HG02884 (cell line): ENCODE data around the gene SHISA5.

Experiments
- ATAC-seq: cut with Tn5 transposase; IDR thresholded peaks from one replicate; pipeline ENCODE4 v1.9.1; 2021; ENCODE audit warnings: mild to moderate bottlenecking, moderate library complexity; ENCODE audit not compliant: unreplicated experiment

Gene SHISA5

GRCh38 chr3:48419149-48419548 is 84.8 kb downstream of the SHISA5 start:
- no peak for ATAC-seq

DNA sequence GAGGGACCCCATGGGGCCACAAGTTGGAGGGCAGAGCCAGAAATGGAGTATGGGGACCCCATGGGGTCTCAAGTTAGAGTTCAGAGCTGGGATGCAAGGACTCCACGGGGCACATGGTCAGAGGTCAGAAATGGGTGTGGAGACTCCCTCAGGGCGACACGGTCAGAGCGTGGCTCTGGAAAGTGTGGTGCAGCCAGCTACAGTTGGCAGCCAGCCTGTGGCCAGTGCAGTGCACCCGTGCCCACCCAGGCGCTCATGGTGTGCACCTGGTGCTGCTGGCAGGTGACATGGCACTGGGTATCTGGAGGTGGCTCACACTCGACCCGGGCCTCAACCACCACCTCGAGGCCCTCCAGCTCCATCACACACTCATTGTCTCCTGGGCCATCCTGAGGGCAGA is 85.3 kb downstream of the SHISA5 start:
- no peak for ATAC-seq

GRCh38 chr3:48418140-48418539 is 85.8 kb downstream of the SHISA5 start:
- ATAC-seq = no peak
